GM12878 (cell line): ENCODE results near the gene TRPV5.

Experiments
- BRCA1 ChIP-seq: IDR thresholded peaks from 2 replicates; pipeline ENCODE4 v1.6.1; 2011; ENCODE audit warnings: low read depth, low read length, improper control_type of control experiment
- CHD2 ChIP-seq: IDR thresholded peaks from 2 replicates; pipeline ENCODE4 v1.6.1; 2011; ENCODE audit warnings: low read depth, low read length, improper control_type of control experiment, borderline replicate concordance
- CTCF ChIP-seq, 3 experiments: IDR thresholded peaks in 2 of 3; conservative IDR thresholded peaks in 1 of 3; 2 replicates each; pipeline ENCODE4 v1.5.1; 2011; ENCODE audit warnings: low read depth in 3 of 3, low read length in 3 of 3, mild to moderate bottlenecking in 3 of 3, control low read depth in 2 of 3, moderate library complexity in 2 of 3, inconsistent platforms in 1 of 3, mixed read lengths in 1 of 3; ENCODE audit not compliant: control insufficient read depth in 2 of 3, insufficient read depth in 1 of 3; ENCODE audit errors: extremely low read depth in 1 of 3
- E2F8 ChIP-seq: fragments of 450-650 bp; IDR thresholded peaks from 2 replicates; pipeline ENCODE4 v1.6.1; 2018; ENCODE audit warnings: mild to moderate bottlenecking, low read depth, moderate library complexity; ENCODE audit not compliant: partially characterized antibody
- FOS ChIP-seq: IDR thresholded peaks from 3 replicates; pipeline ENCODE4 v1.6.1; 2011; ENCODE audit warnings: borderline replicate concordance; ENCODE audit not compliant: insufficient read length; ENCODE audit errors: extremely low read depth
- NR2C2 ChIP-seq: IDR thresholded peaks from 2 replicates; pipeline ENCODE4 v1.6.1; 2011; ENCODE audit warnings: borderline replicate concordance, low read depth; ENCODE audit not compliant: control insufficient read depth, insufficient read length
- NRF1 ChIP-seq: conservative IDR thresholded peaks from 2 replicates; pipeline ENCODE4 v1.6.1; 2011; ENCODE audit warnings: mild to moderate bottlenecking, low read depth, low read length, improper control_type of control experiment
- PKNOX1 ChIP-seq: fragments of 450-650 bp; IDR thresholded peaks from 2 replicates; pipeline ENCODE4 v1.6.1; 2016; ENCODE audit warnings: mild to moderate bottlenecking
- POLR2A ChIP-seq: IDR thresholded peaks from 2 replicates; pipeline ENCODE4 v1.6.1; 2011; ENCODE audit warnings: low read depth, mild to moderate bottlenecking, low read length
- POLR2AphosphoS5 ChIP-seq: IDR thresholded peaks from 2 replicates; pipeline ENCODE4 v1.6.1; 2011; ENCODE audit warnings: mild to moderate bottlenecking, low read length, inconsistent platforms
- SP1 ChIP-seq: IDR thresholded peaks from one replicate; pipeline ENCODE4 v1.6.1; 2011; ENCODE audit warnings: low read depth, low read length
- TCF12 ChIP-seq: IDR thresholded peaks from 2 replicates; pipeline ENCODE4 v1.6.1; 2011; ENCODE audit warnings: low read depth, mild to moderate bottlenecking, low read length

GRCh38 chr7:142889816-142890215 lies 43.7 kb downstream of the TRPV5 start:
- TF ChIP-seq E2F8, result no peak
- TF ChIP-seq CHD2, result no peak
- TF ChIP-seq CTCF (IDR thresholded peaks at IDR 0.05 in 2 of 3, conservative IDR thresholded peaks at IDR 0.05 in 1 of 3; ENCODE audit: control insufficient read depth in 2 of 3, extremely low read depth in 1 of 3, insufficient read depth in 1 of 3, low read depth in 3 of 3, low read length in 3 of 3), result no peak
- TF ChIP-seq PKNOX1, result no peak
- no peak for TF ChIP-seq NR2C2
- no peak for TF ChIP-seq POLR2A
- no peak for TF ChIP-seq POLR2AphosphoS5
- TF ChIP-seq FOS, result no peak
- TF ChIP-seq NRF1, result no peak
- TF ChIP-seq TCF12, result no peak
- no peak for TF ChIP-seq SP1
- no peak for TF ChIP-seq BRCA1
